ENCODE measurements around the gene FOXO6.

GRCh38 chr1:41397753-41398330, 36.6 kb downstream of the FOXO6 start:
- TF ChIP-seq CTCF (IDR thresholded peaks at IDR 0.05) = no peak
- no peak for TF ChIP-seq EZH2 (IDR thresholded peaks at IDR 0.05; ENCODE audit: borderline replicate concordance, insufficient read depth, low read depth, low read length, poor library complexity, severe bottlenecking)

Measured in B cell (primary cell).